ENCODE data around the gene RBM18.

- TF ChIP-seq EZH2 (IDR thresholded peaks at IDR 0.05; ENCODE audit: borderline replicate concordance, low read length), result no peak
- no peak for TF ChIP-seq CTCF (IDR thresholded peaks at IDR 0.05; ENCODE audit: low read length)
Measured at GRCh38 chr9:122218935-122219855, 45.4 kb downstream of the RBM18 start.
